HG03439 (cell line): ENCODE results near the gene ADSL.

Experiments used
- ATAC-seq: cut with Tn5 transposase; IDR thresholded peaks from one replicate; pipeline ENCODE4 v1.9.1; 2021; ENCODE audit warnings: mild to moderate bottlenecking, moderate library complexity; ENCODE audit not compliant: unreplicated experiment

The ADSL gene

DNA sequence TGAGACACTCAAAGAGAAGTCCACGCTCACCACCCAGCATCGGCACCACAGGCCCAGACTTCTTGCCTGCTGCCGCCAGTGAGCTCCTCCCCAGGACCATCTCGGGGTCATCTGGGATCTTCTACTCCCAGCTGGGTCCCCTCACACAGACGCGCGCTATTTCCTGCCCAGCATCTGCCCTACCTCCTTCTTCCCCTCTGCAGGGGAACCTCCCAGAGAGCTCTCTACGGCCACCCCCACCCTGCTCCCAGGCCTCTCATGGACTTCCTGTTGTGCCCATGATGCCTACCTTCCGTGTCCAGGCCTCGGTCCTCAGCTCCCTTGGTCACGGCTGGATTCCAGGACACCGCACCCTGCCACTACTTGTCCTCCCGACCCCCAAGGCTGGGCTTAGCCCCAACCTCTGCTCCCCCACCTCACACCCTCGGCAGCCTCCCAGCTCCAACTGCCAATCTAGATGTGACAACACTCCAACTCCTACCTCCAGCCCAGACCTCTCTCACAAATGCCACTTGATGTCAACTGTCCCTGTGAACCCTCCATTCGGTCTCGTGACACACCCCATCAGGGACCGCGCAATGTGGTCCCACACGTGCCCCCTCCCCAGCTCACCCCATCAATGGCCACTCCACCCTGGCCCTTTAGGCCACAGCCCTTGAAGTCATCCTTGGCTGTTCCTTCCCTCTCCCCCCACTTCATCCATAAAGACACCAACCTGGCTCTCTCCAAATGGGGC is 69.4 kb downstream of the ADSL start:
- ATAC-seq: no peak

- no peak for ATAC-seq
Measured at GRCh38 chr22:40416267-40416570, 69.9 kb downstream of the ADSL start.

- ATAC-seq: no peak
Measured at GRCh38 chr22:40416636-40417035, 70.3 kb downstream of the ADSL start.

DNA sequence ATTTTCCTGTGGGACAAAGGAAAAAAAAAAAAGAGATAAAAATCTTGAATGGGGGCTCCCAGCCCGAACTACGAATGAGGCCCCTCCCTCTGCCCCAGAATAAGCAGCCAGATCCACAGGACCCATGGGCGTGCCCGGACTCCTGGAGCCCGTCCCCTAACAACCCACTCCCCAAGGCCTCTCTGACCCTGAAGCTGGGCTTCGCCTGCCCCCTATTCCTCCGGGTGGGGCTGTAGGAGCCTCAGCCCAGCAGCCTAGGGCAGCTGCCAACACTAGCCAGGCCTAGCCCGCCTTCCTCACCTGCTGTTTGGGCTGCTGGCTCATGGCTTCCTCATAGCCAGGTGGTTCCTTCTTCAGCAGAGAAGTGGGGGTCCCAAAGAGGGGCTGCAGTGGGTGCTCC is 70.7 kb downstream of the ADSL start:
- ATAC-seq: no peak

DNA sequence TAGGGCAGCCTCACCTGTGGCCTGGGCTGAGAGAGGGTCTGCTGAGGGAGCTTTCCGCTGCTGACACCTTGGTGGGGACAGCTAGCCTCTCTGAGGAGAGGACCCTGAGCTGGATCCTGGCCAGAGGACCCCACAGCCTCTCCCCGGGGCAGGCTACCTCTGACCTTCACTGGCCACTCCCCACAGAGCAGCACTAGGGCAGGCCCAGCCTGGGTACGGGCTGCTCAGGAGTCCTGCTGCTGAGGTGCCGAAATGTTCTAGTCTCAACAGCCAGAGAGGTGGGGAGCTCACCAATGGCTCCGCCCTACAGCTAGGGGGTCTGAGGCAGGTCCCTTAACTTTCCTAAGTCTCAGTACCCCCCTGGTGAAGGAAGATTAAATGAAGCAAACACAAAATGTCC is 71.6 kb downstream of the ADSL start:
- ATAC-seq: no peak

DNA sequence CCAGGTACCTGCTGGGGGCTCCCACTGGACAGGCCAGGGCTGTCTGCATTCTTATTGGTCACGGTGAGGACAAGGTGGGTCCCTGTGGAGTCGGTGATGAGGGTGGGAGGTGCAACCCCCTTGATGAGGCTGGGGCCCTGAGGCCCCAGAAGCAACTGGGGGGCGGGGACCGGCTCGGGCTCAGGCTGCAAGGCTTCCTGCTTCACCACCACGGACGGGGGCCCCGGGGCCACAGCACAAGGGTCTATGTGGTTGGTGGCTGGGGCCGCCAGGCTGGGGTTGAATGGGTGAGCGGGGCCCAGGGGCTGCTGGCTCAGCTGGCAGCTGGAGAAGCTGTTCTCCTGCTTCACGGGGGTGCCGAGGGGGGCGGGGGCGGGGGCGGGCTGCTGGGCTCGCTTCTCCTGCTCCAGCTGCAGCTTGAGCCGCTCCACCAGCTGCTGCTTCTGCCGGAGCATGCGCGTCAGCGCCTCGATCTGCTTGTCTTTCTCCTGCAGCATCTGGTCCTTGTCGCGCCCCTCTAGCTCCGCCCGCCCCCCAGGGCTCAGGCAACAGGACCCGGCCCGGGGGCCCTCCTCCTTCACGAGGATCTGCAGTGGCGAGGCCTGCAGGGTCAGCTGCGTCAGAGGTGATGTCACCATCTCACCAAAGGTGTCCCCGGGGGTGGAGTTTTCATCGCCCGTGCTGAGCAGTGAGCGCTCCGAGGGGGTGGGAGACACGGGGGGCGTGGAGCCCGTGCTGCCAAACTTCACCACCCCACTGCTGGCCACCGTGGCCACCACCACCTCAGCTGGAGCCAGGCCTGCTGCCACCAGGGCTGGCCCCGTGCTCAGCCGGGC is 72.3 kb downstream of the ADSL start:
- no peak for ATAC-seq

DNA sequence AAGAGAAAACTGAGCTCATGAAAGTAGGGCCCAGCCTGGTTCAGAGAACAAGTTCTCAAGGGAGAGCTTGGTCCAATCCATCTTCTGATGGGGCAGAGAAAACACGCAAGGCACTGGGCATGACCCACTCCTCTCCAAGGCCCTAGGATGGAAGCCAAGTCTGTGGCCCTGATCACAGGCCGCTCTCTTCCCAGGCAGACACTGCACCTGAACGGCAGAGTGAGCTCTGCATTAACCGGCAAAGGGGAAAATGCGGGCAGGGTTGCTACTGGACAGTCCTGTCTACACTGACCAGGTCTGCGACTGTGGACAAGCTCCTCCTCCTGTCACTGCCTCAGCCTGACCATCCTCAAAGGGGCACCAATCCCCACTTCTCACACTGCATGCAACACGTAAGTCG is 73.4 kb downstream of the ADSL start:
- ATAC-seq: no peak

DNA sequence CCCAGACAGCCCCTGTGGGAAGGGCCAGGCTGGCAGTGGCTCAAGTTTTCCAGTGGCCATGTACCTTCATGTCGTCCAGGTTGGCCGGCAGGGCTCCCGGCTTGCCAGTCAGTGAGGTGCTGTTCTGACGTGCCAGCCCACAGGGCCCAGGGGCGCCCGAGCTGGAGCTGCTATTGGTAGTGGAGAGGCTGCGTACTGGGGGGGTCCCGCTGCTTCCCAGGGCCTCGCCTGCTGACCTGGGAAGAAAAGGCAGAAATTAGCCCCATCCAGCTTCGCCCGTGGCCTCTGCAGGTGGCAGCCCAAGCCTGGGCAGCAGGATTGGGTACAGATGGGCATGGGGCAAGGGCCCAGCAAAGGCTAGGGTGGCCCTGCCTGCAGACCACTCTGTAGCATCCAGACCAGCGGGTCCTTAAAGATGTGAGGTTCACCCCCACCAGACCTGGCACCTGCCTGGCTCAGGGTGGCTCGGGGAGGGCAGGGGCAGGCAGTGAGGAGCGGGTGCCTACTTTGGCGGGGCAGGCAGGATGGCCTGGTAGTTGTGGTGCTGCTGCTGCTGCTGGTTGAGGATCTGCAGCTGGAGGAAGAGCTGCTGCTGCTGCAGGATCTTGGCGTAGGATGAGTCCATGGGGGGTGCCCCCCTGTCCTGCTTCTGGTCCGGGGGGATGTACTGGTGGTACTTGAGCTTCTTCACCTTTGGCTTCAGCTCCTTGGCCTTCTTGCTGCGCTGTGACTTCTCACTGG is 74.2 kb downstream of the ADSL start:
- no peak for ATAC-seq

GRCh38 chr22:40421082-40421350 is 74.7 kb downstream of the ADSL start:
- ATAC-seq: no peak

DNA sequence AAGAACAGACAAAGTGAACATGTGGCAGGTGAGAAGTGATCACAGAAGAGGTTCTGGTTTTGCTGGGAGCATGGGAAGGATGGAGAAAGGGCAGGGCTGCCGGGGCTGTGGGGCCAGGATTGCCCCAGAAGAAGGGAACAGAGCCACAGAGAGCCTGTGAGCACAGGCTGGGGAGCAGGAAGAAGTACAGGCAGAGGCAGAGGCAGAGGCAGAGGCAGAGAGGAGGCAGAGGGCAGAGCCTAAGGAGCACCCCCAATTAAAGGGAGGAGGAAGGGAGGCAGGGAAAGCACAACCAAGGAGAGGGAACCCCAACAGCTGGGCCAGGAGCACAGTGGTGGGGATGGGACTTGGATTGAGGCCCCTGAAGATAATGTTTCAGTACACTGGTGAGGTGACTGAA is 75.6 kb downstream of the ADSL start:
- no peak for ATAC-seq

DNA sequence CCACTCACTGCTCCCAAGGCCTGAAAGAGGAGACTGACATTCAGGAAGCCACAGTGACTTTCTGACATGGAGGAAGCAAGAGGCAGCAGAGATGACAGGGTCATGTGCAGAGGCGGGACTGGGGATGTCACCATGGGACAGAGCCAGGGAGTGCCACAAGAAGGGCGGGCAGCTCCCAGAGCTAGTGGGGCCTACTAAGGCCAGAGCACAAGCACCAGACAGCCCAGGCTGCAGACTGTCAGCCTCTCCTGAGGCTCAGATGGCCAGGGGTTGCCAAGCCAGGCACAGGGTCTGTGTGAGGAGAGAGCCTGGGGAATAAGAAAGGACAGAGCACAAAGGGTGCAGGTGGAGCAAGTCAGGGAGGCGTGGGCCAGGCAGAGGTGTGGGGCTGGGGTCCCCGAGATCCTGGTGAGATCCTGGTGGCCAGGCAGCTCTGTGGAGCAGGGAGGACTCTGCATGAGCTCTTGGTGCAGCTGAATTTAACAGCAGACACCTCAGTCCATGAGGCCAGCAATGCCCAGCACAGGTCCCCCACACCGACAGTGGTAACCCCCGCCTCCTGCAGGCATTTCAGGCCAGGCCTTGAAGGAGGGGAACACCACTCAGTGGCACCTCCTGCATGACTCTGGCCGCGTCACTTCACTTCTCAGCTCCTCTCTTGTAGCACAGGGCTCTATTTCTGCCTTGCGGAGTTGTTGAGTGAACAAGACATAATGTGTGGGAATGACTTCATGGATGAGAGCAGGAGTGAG is 76.4 kb downstream of the ADSL start:
- no peak for ATAC-seq

DNA sequence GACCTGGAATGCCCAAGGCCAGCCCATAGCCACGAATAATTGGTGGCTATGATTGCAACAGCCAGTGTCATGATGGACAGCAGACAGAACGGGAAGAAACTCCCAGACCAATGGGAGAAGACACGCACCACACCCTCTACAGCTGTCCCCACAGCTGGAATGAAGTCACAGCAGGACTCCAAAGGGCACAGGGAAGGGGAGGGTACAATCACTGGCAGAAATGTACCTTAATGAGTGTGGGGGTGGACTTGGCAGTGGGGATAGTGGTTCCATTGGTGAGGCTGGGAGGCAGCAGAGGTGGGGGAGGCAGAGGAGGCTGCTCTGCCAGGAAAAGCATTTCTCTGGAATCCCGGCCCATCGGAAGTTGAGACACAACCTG is 77.0 kb downstream of the ADSL start:
- ATAC-seq: no peak

DNA sequence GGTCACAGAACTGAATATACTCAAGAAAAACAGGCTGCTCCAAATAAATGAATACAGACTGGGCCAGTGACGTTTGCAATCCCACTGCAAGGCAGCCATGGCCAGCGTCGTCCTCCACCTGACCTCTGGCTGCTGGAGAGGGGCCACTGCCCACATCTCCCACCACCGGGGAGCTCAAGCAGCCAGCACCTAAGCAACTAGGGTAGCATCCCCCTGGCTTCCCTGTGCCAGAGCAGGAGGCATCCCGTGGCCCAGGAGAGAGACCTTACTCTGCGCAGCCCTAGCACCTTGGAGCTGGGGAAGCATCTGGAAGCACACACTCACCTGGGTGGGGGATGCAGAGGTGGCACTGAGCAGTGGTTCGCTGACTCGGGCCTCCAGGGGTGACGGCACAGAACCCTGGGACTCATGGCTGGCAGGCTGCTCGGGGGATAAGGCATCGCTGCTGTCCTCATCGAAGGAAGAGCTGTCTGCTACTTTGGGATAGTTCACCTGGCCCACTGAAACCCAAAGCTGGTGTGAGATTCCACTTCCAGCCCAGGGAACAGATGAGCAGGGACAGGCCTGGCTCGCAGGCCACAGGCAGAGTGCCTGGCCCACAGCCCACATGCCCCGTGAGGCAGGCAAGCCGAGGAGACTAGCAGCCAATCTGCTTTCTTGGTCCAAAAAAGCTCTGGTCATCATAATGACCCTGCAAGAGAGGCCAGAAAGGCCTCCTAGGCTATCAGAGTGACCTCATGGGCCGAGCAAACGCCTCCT is 77.8 kb downstream of the ADSL start:
- no peak for ATAC-seq

DNA sequence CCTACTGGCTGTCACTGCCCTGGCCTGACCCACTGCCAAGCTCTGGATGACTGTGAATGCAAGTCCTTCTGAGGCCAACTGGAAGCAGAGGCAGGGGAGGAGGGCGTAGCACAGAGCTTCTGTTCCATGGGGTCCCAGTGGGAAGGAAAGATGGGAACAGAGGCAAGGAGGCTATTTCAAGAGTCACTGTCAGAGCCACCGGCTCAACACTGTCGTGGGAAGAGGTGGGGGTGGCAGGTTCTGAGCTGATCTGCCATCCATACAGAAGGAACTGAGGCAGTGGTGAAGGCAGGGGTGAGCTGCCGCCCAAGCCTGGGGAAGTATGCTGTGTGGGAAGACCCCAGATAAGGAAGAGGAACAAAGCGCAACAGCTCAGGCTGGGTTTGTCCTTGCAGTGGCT is 78.8 kb downstream of the ADSL start:
- ATAC-seq: no peak

GRCh38 chr22:40426594-40427333 is 80.5 kb downstream of the ADSL start:
- no peak for ATAC-seq

- no peak for ATAC-seq
Measured at GRCh38 chr22:40428796-40429195, 82.5 kb downstream of the ADSL start.

DNA sequence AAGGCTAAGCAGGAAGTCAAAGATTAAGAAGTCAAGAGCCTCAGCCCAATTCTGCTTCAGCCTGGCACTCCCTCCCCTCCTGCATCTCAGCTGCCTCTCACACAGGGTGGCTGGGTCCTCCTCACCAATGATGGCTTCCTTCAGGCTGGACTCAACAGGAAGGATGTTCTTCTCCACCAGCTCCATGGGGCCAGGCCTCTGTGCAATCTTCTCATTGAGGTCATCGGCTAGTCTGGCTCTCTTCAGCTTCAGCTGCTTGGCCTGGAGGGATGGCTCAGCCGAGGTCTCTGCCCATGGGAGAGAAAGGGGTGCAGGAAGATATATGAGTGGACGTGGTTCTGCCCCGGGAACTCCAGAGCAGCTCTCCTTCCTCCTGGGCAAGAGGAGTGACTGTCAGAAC is 83.2 kb downstream of the ADSL start:
- no peak for ATAC-seq

- no peak for ATAC-seq
Measured at GRCh38 chr22:40430991-40431390, 84.7 kb downstream of the ADSL start.

- ATAC-seq: no peak
Measured at GRCh38 chr22:40432157-40432556, 85.9 kb downstream of the ADSL start.

- no peak for ATAC-seq
Measured at GRCh38 chr22:40432625-40433024, 86.3 kb downstream of the ADSL start.
